MM.1S (cell line): ENCODE results near the gene PTGFR.

Experiments used
- CTCF ChIP-seq: fragments of 300-600 bp; sonication (generic); IDR thresholded peaks from 2 replicates; pipeline ENCODE4 v1.5.1; 2016; ENCODE audit warnings: antibody characterized with exemption, low read length, mixed read lengths
- EZH2 ChIP-seq: fragments of 300-600 bp; sonication (generic); optimal IDR thresholded peaks from 2 replicates; pipeline ENCODE3; 2017; ENCODE audit warnings: low read depth, mild to moderate bottlenecking, antibody characterized with exemption, low read length, mixed read lengths

GRCh38 chr1:78541479-78541878, 50.7 kb downstream of the PTGFR start:
- no peak for TF ChIP-seq EZH2
- no peak for TF ChIP-seq CTCF
